ENCODE data around the gene AVPR2.

Gene AVPR2

GRCh38 chrX:153951683-153952372, 47.4 kb downstream of the AVPR2 start:
- H3K9me3 Mint-ChIP-seq = no peaks in the 10 kb centered on the region
- H3K27me3 Mint-ChIP-seq = no peaks in the 10 kb centered on the region
- no peak overlapping the region for H3K27ac Mint-ChIP-seq
- H3K36me3 Mint-ChIP-seq (ENCODE audit: low read depth) = peaks cover 16% of the 10 kb centered on the region
- H3K4me1 Mint-ChIP-seq (ENCODE audit: low read depth) = peaks cover 35% of the 10 kb centered on the region
- H3K4me3 Mint-ChIP-seq = no peak overlapping the region

GRCh38 chrX:153952373-153953026, 48.0 kb downstream of the AVPR2 start:
- H3K4me1 Mint-ChIP-seq (ENCODE audit: low read depth) = peaks cover 32% of the 10 kb centered on the region
- H3K4me3 Mint-ChIP-seq = no peak overlapping the region
- H3K27me3 Mint-ChIP-seq = no peaks in the 10 kb centered on the region
- peaks cover 16% of the 10 kb centered on the region for H3K36me3 Mint-ChIP-seq (ENCODE audit: low read depth)
- H3K27ac Mint-ChIP-seq = no peak overlapping the region
- no peaks in the 10 kb centered on the region for H3K9me3 Mint-ChIP-seq

GRCh38 chrX:153953342-153953830, 48.9 kb downstream of the AVPR2 start:
- no peak overlapping the region for H3K4me3 Mint-ChIP-seq
- no peaks in the 10 kb centered on the region for H3K27me3 Mint-ChIP-seq
- no peaks in the 10 kb centered on the region for H3K9me3 Mint-ChIP-seq
- peaks cover 25% of the 10 kb centered on the region for H3K4me1 Mint-ChIP-seq (ENCODE audit: low read depth)
- H3K36me3 Mint-ChIP-seq (ENCODE audit: low read depth) = peaks cover 16% of the 10 kb centered on the region
- no peak overlapping the region for H3K27ac Mint-ChIP-seq

GRCh38 chrX:153953892-153954557, 49.6 kb downstream of the AVPR2 start:
- H3K36me3 Mint-ChIP-seq (ENCODE audit: low read depth) = peaks cover 16% of the 10 kb centered on the region
- no peaks in the 10 kb centered on the region for H3K27me3 Mint-ChIP-seq
- H3K27ac Mint-ChIP-seq = no peak overlapping the region
- H3K9me3 Mint-ChIP-seq = no peaks in the 10 kb centered on the region
- H3K4me3 Mint-ChIP-seq = peak overlapping the region; percentile 10
- H3K4me1 Mint-ChIP-seq (ENCODE audit: low read depth) = peaks cover 18% of the 10 kb centered on the region

- Mint-ChIP-seq H3K27me3 (no peaks in the 10 kb centered on the region), H3K27ac (no peak overlapping the region), H3K36me3 (ENCODE audit: low read depth) (peaks cover 16% of the 10 kb centered on the region), H3K4me1 (ENCODE audit: low read depth) (peaks cover 13% of the 10 kb centered on the region), H3K4me3 (peak overlapping the region; percentile 10), H3K9me3 (no peaks in the 10 kb centered on the region)
Observed at GRCh38 chrX:153954558-153955227, 50.2 kb downstream of the AVPR2 start.

GRCh38 chrX:153955228-153955732, 50.8 kb downstream of the AVPR2 start:
- H3K27ac Mint-ChIP-seq = no peak overlapping the region
- no peak overlapping the region for H3K4me3 Mint-ChIP-seq
- no peaks in the 10 kb centered on the region for H3K27me3 Mint-ChIP-seq
- H3K36me3 Mint-ChIP-seq (ENCODE audit: low read depth) = peaks cover 15% of the 10 kb centered on the region
- peaks cover 13% of the 10 kb centered on the region for H3K4me1 Mint-ChIP-seq (ENCODE audit: low read depth)
- no peaks in the 10 kb centered on the region for H3K9me3 Mint-ChIP-seq

GRCh38 chrX:153956044-153956907, 51.8 kb downstream of the AVPR2 start:
- Mint-ChIP-seq H3K27ac (peak overlapping the region; percentile 76), H3K9me3 (no peaks in the 10 kb centered on the region), H3K36me3 (ENCODE audit: low read depth) (peaks cover 12% of the 10 kb centered on the region), H3K27me3 (no peaks in the 10 kb centered on the region), H3K4me1 (ENCODE audit: low read depth) (peaks cover 3% of the 10 kb centered on the region), H3K4me3 (no peak overlapping the region)
